GF-D8 (cell line): ENCODE results near the gene FLOT2.
"Not testable (repeated sequence)": the region's sequence is repeated elsewhere in the genome, so short reads cannot be mapped to it uniquely, and the experiment has no call there.

Source experiments
- DNase-seq: peaks from one replicate; lab custom pipeline; 2025; lab: John Stamatoyannopoulos, UW

The FLOT2 gene

GRCh38 chr17:28873839-28874238 is 23.7 kb downstream of the FLOT2 start:
- no peak for DNase-seq

- no peak for DNase-seq
These were observed 26.4 kb downstream of the FLOT2 start for GRCh38 chr17:28871056-28871579.

- DNase-seq: no peak
These were observed 30.3 kb downstream of the FLOT2 start for GRCh38 chr17:28867276-28867675.

GRCh38 chr17:28865946-28866752 is 31.4 kb downstream of the FLOT2 start:
- no peak for DNase-seq

- DNase-seq: no peak
These were observed 32.3 kb downstream of the FLOT2 start for GRCh38 chr17:28864991-28865849.

GRCh38 chr17:28863953-28864352 is 33.6 kb downstream of the FLOT2 start:
- DNase-seq: no peak

- DNase-seq: no peak
These were observed 35.0 kb downstream of the FLOT2 start for GRCh38 chr17:28862561-28862960.

GRCh38 chr17:28861393-28862203 is 35.9 kb downstream of the FLOT2 start:
- no peak for DNase-seq

- DNase-seq: no peak
These were observed 37.1 kb downstream of the FLOT2 start for GRCh38 chr17:28860363-28860808.

GRCh38 chr17:28858801-28859355 is 38.7 kb downstream of the FLOT2 start:
- DNase-seq: no peak

GRCh38 chr17:28857905-28858800 is 39.4 kb downstream of the FLOT2 start:
- no peak for DNase-seq

- DNase-seq: no peak
These were observed 41.4 kb downstream of the FLOT2 start for GRCh38 chr17:28856028-28856574.

- no peak for DNase-seq
These were observed 42.2 kb downstream of the FLOT2 start for GRCh38 chr17:28855336-28855679.

GRCh38 chr17:28854457-28855335 is 42.8 kb downstream of the FLOT2 start, which contains the start of gene ERAL1:
Gene ERAL1, plus strand, starts transcription at chr17:28855016. Its CDS starts 19 bp downstream, at chr17:28855035.
- peak; percentile 9 for DNase-seq

- DNase-seq: no peak
These were observed 44.2 kb downstream of the FLOT2 start for GRCh38 chr17:28853295-28853694.

- no peak for DNase-seq
These were observed 48.3 kb downstream of the FLOT2 start for GRCh38 chr17:28849281-28849680.

- not testable (repeated sequence) for DNase-seq
These were observed 48.9 kb downstream of the FLOT2 start for GRCh38 chr17:28848667-28849066.

- DNase-seq: not testable (repeated sequence)
These were observed 50.8 kb downstream of the FLOT2 start for GRCh38 chr17:28846699-28847098.

- no peak for DNase-seq
These were observed 51.3 kb downstream of the FLOT2 start for GRCh38 chr17:28846231-28846630.
